ENCODE data around the gene EYS. TPM values are rescaled to one million over a fixed set of nuclear protein-coding genes. Genes with fewer than 3 reads are reported as not detected.

EYS gene
- total RNA-seq, 6 experiments from 2014 or later = 0.18 TPM; not detected in 5

- peaks cover 4% of the 10 kb centered on the region for H3K27me3 Mint-ChIP-seq (ENCODE audit: insufficient read depth)
- H3K9me3 Mint-ChIP-seq = no peaks in the 10 kb centered on the region
- DNase-seq = no peak
- no peak for TF ChIP-seq CTCF (IDR thresholded peaks at IDR 0.05)
- no peak overlapping the region for H3K27ac Mint-ChIP-seq
- no peak overlapping the region for H3K4me3 Mint-ChIP-seq
- no peaks in the 10 kb centered on the region for H3K36me3 Mint-ChIP-seq (ENCODE audit: low read depth)
- peaks cover 19% of the 10 kb centered on the region for H3K4me1 Mint-ChIP-seq (ENCODE audit: low read depth)
These were observed 1887.2 kb downstream of the EYS start for GRCh38 chr6:63819831-63820230.

GRCh38 chr6:63817492-63818050, 1889.5 kb downstream of the EYS start:
- DNase-seq = no peak
- no peak overlapping the region for H3K4me3 Mint-ChIP-seq
- H3K4me1 Mint-ChIP-seq (ENCODE audit: low read depth) = peaks cover 19% of the 10 kb centered on the region
- H3K36me3 Mint-ChIP-seq (ENCODE audit: low read depth) = no peaks in the 10 kb centered on the region
- peaks cover 1% of the 10 kb centered on the region; the same call in 1 of the 2 replicates for H3K27me3 Mint-ChIP-seq (ENCODE audit: insufficient read depth)
- H3K9me3 Mint-ChIP-seq = no peaks in the 10 kb centered on the region
- no peak overlapping the region for H3K27ac Mint-ChIP-seq
- no peak for TF ChIP-seq CTCF (IDR thresholded peaks at IDR 0.05)

GRCh38 chr6:63816982-63817436, 1890.0 kb downstream of the EYS start:
- peaks cover 1% of the 10 kb centered on the region; the same call in 1 of the 2 replicates for H3K27me3 Mint-ChIP-seq (ENCODE audit: insufficient read depth)
- H3K9me3 Mint-ChIP-seq = no peaks in the 10 kb centered on the region
- H3K4me3 Mint-ChIP-seq = no peak overlapping the region
- peak; percentile 53 for TF ChIP-seq CTCF (IDR thresholded peaks at IDR 0.05)
- peak; percentile 25 for DNase-seq
- no peak overlapping the region for H3K27ac Mint-ChIP-seq
- H3K4me1 Mint-ChIP-seq (ENCODE audit: low read depth) = peaks cover 19% of the 10 kb centered on the region
- no peaks in the 10 kb centered on the region for H3K36me3 Mint-ChIP-seq (ENCODE audit: low read depth)

- Mint-ChIP-seq H3K9me3 (no peaks in the 10 kb centered on the region), H3K27me3 (ENCODE audit: insufficient read depth) (peaks cover 1% of the 10 kb centered on the region; the same call in 1 of the 2 replicates), H3K27ac (no peak overlapping the region), H3K4me3 (no peak overlapping the region), H3K4me1 (ENCODE audit: low read depth) (peaks cover 15% of the 10 kb centered on the region), H3K36me3 (ENCODE audit: low read depth) (no peaks in the 10 kb centered on the region)
- DNase-seq = no peak
- TF ChIP-seq CTCF (IDR thresholded peaks at IDR 0.05) = no peak
These were observed 1890.5 kb downstream of the EYS start for GRCh38 chr6:63816401-63816981.

GRCh38 chr6:63814459-63814858, 1892.6 kb downstream of the EYS start:
- DNase-seq = no peak
- Mint-ChIP-seq H3K27ac (no peak overlapping the region), H3K36me3 (ENCODE audit: low read depth) (no peaks in the 10 kb centered on the region), H3K27me3 (ENCODE audit: insufficient read depth) (peaks cover 1% of the 10 kb centered on the region; the same call in 1 of the 2 replicates), H3K9me3 (no peaks in the 10 kb centered on the region), H3K4me1 (ENCODE audit: low read depth) (peaks cover 11% of the 10 kb centered on the region; the same call in 1 of the 2 replicates), H3K4me3 (no peak overlapping the region)
- peak; percentile 30; the same call in 1 of the 2 replicates for TF ChIP-seq CTCF (IDR thresholded peaks at IDR 0.05)

Measured in HFFc6 (cell line).